ENCODE data around the gene SGMS1.

SGMS1 gene

GRCh38 chr10:50610368-50610767 is 13.4 kb downstream of the SGMS1 start:
- DNase-seq (ENCODE audit: low read depth) = no peak

GRCh38 chr10:50607356-50607925 is 16.3 kb downstream of the SGMS1 start:
- DNase-seq (ENCODE audit: low read depth) = no peak

- DNase-seq (ENCODE audit: low read depth) = no peak
Observed at GRCh38 chr10:50605951-50606270, 17.8 kb downstream of the SGMS1 start.

- no peak for DNase-seq (ENCODE audit: low read depth)
Observed at GRCh38 chr10:50605269-50605950, 18.3 kb downstream of the SGMS1 start.

GRCh38 chr10:50604809-50605208 is 18.9 kb downstream of the SGMS1 start:
- DNase-seq (ENCODE audit: low read depth) = no peak

GRCh38 chr10:50604049-50604640 is 19.6 kb downstream of the SGMS1 start:
- no peak for DNase-seq (ENCODE audit: low read depth)

GRCh38 chr10:50603151-50603850 is 20.5 kb downstream of the SGMS1 start:
- DNase-seq (ENCODE audit: low read depth) = no peak

- DNase-seq (ENCODE audit: low read depth) = no peak
Observed at GRCh38 chr10:50601974-50602373, 21.8 kb downstream of the SGMS1 start.

GRCh38 chr10:50600831-50601477 is 22.8 kb downstream of the SGMS1 start:
- no peak for DNase-seq (ENCODE audit: low read depth)

GRCh38 chr10:50600286-50600685 is 23.5 kb downstream of the SGMS1 start:
- DNase-seq (ENCODE audit: low read depth) = no peak

- DNase-seq (ENCODE audit: low read depth) = no peak
Observed at GRCh38 chr10:50596897-50597296, 26.9 kb downstream of the SGMS1 start.

- DNase-seq (ENCODE audit: low read depth) = no peak
Observed at GRCh38 chr10:50596456-50596855, 27.3 kb downstream of the SGMS1 start.

- DNase-seq (ENCODE audit: low read depth) = no peak
Observed at GRCh38 chr10:50595785-50596184, 28.0 kb downstream of the SGMS1 start.

GRCh38 chr10:50593523-50594376 is 30.0 kb downstream of the SGMS1 start:
- DNase-seq (ENCODE audit: low read depth) = no peak

GRCh38 chr10:50592961-50593418 is 30.8 kb downstream of the SGMS1 start:
- no peak for DNase-seq (ENCODE audit: low read depth)

- DNase-seq (ENCODE audit: low read depth) = no peak
Observed at GRCh38 chr10:50590935-50591334, 32.8 kb downstream of the SGMS1 start.

- no peak for DNase-seq (ENCODE audit: low read depth)
Observed at GRCh38 chr10:50586740-50587088, 37.0 kb downstream of the SGMS1 start.

GRCh38 chr10:50585921-50586739 is 37.6 kb downstream of the SGMS1 start:
- DNase-seq (ENCODE audit: low read depth) = no peak

GRCh38 chr10:50582766-50583762 is 40.7 kb downstream of the SGMS1 start:
- DNase-seq (ENCODE audit: low read depth) = no peak

- no peak for DNase-seq (ENCODE audit: low read depth)
Observed at GRCh38 chr10:50582046-50582445, 41.7 kb downstream of the SGMS1 start.

All from activated T-helper 9 cell treated with anti-CD3 and anti-CD28 coated beads, Interleukin-2, amount 50 U/mL, for 16 hours (primary cell).